HEK293T (cell line): ENCODE results near the gene ASAP2.

Experiments
- BHLHE40 ChIP-seq: fragments of 450-650 bp; IDR thresholded peaks from 2 replicates; pipeline ENCODE4 v1.6.1; 2016; ENCODE audit warnings: mild to moderate bottlenecking, moderate library complexity, borderline replicate concordance
- CTBP1 ChIP-seq: fragments of 450-650 bp; IDR thresholded peaks from 2 replicates; pipeline ENCODE4 v1.6.1; 2016; ENCODE audit warnings: borderline replicate concordance
- ELF4 ChIP-seq: fragments of 450-650 bp; IDR thresholded peaks from 2 replicates; pipeline ENCODE4 v1.6.1; 2017; ENCODE audit warnings: antibody characterized with exemption
- FOXA1 ChIP-seq: fragments of 450-650 bp; IDR thresholded peaks from 2 replicates; pipeline ENCODE4 v1.6.1; 2016; ENCODE audit warnings: mild to moderate bottlenecking
- FOXK2 ChIP-seq: fragments of 450-650 bp; IDR thresholded peaks from 2 replicates; pipeline ENCODE4 v1.6.1; 2016; ENCODE audit warnings: mild to moderate bottlenecking
- FOXM1 ChIP-seq: fragments of 450-650 bp; IDR thresholded peaks from 2 replicates; pipeline ENCODE4 v1.6.1; 2017; ENCODE audit warnings: mild to moderate bottlenecking, borderline replicate concordance
- HDGF ChIP-seq: fragments of 450-650 bp; IDR thresholded peaks from 2 replicates; pipeline ENCODE4 v1.6.1; 2017; ENCODE audit warnings: antibody characterized with exemption, borderline replicate concordance
- L3MBTL2 ChIP-seq: fragments of 450-650 bp; conservative IDR thresholded peaks from 2 replicates; pipeline ENCODE4 v1.6.1; 2016; ENCODE audit warnings: mild to moderate bottlenecking
- NFRKB ChIP-seq: fragments of 450-650 bp; IDR thresholded peaks from 2 replicates; pipeline ENCODE4 v1.6.1; 2016; ENCODE audit warnings: mild to moderate bottlenecking, moderate library complexity
- SP1 ChIP-seq: fragments of 450-650 bp; IDR thresholded peaks from 2 replicates; pipeline ENCODE4 v1.6.1; 2017
- SUZ12 ChIP-seq: fragments of 450-650 bp; IDR thresholded peaks from 2 replicates; pipeline ENCODE4 v1.6.1; 2016; ENCODE audit warnings: mild to moderate bottlenecking
- TF ChIP-seq, protein P1 (sequence below): fragments of 450-650 bp; IDR thresholded peaks from 2 replicates; pipeline ENCODE4 v1.6.1; 2016

DNA sequence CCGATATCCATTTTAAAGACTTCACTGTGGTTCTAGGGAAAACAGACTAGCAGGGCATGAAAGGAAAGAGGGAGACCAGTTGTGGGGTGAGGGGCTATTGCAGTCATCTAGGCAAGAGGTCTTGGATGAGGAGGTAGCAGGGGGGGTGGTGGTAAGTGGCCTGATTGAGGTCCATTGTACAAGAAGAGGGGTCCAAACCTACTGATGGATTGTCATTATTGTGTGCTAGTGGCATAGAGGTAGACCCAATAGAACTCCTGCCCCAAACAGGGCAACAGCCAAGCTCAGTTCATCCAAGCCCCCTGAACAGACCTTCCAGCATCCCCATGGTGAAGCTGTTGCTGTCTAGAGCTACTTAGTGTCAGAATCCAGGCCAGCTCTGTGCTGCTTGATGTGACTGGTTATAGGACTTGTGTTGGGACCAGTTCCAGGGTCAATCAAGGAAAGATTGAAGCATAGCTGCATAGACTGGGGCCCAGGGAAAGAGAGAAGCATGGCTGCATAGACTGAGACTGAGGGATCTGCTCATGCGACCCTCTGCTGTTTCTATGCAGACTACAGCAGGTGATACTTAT, 7.0 kb downstream of the ASAP2 start:
- TF ChIP-seq FOXA1, result no peak
- TF ChIP-seq BHLHE40, result no peak
- no peak for TF ChIP-seq CTBP1
- TF ChIP-seq FOXM1, result no peak
- TF ChIP-seq ELF4, result no peak
- no peak for TF ChIP-seq L3MBTL2
- TF ChIP-seq HDGF, result no peak
- TF ChIP-seq NFRKB, result no peak
- no peak for TF ChIP-seq SP1
- no peak for TF ChIP-seq SUZ12
- no peak for TF ChIP-seq FOXK2
- TF ChIP-seq, protein P1, sequence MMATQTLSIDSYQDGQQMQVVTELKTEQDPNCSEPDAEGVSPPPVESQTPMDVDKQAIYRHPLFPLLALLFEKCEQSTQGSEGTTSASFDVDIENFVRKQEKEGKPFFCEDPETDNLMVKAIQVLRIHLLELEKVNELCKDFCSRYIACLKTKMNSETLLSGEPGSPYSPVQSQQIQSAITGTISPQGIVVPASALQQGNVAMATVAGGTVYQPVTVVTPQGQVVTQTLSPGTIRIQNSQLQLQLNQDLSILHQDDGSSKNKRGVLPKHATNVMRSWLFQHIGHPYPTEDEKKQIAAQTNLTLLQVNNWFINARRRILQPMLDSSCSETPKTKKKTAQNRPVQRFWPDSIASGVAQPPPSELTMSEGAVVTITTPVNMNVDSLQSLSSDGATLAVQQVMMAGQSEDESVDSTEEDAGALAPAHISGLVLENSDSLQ, result no peak
